ENCODE measurements around the gene CNOT4. TPM values are rescaled to one million over a fixed set of nuclear protein-coding genes. Genes with fewer than 3 reads are reported as not detected.
"Not testable (repeated sequence)": the region's sequence is repeated elsewhere in the genome, so short reads cannot be mapped to it uniquely, and the experiment has no call there.

Gene CNOT4
- total RNA-seq, 2 experiments from 2014 or later: 22.1 to 23.3 TPM

GRCh38 chr7:135369405-135369804 is 140.5 kb downstream of the CNOT4 start:
- H3K9me3 Mint-ChIP-seq (ENCODE audit: insufficient read depth): no peaks in the 10 kb centered on the region
- no peak for DNase-seq
- H3K27ac Mint-ChIP-seq: no peak overlapping the region

GRCh38 chr7:135368416-135369186 is 141.3 kb downstream of the CNOT4 start:
- Mint-ChIP-seq H3K36me3 (ENCODE audit: low read depth) (peaks cover 5% of the 10 kb centered on the region), H3K27ac (no peak overlapping the region), H3K4me3 (no peak overlapping the region), H3K27me3 (ENCODE audit: low read depth) (no peaks in the 10 kb centered on the region), H3K4me1 (ENCODE audit: low read depth) (peaks cover 3% of the 10 kb centered on the region), H3K9me3 (ENCODE audit: insufficient read depth) (no peaks in the 10 kb centered on the region)
- ChIA-PET POLR2A (no interaction called here), CTCF (no interaction called here)
- DNase-seq (no peak), ATAC-seq (no peak)

More at GRCh38 chr7:135369405-135369804, 140.5 kb downstream of the CNOT4 start:
- H3K4me3 Mint-ChIP-seq: no peak overlapping the region
- no peak for ATAC-seq
- ChIA-PET CTCF (no interaction called here), POLR2A (no interaction called here)
- peaks cover 3% of the 10 kb centered on the region for H3K36me3 Mint-ChIP-seq (ENCODE audit: low read depth)
- peaks cover 3% of the 10 kb centered on the region for H3K4me1 Mint-ChIP-seq (ENCODE audit: low read depth)
- no peaks in the 10 kb centered on the region for H3K27me3 Mint-ChIP-seq (ENCODE audit: low read depth)

- Mint-ChIP-seq H3K36me3 (ENCODE audit: low read depth) (peaks cover 18% of the 10 kb centered on the region), H3K4me3 (no peak overlapping the region), H3K27me3 (ENCODE audit: low read depth) (no peaks in the 10 kb centered on the region), H3K9me3 (ENCODE audit: insufficient read depth) (no peaks in the 10 kb centered on the region), H3K27ac (no peak overlapping the region), H3K4me1 (ENCODE audit: low read depth) (peaks cover 3% of the 10 kb centered on the region)
- no peak for DNase-seq
- ChIA-PET CTCF (no interaction called here), POLR2A (no interaction called here)
- no peak for ATAC-seq
These were observed 142.9 kb downstream of the CNOT4 start for GRCh38 chr7:135366843-135367508.

GRCh38 chr7:135365721-135366120 is 144.2 kb downstream of the CNOT4 start:
- POLR2A ChIA-PET: no interaction called here
- no peaks in the 10 kb centered on the region for H3K9me3 Mint-ChIP-seq (ENCODE audit: insufficient read depth)
- peaks cover 3% of the 10 kb centered on the region for H3K4me1 Mint-ChIP-seq (ENCODE audit: low read depth)
- peaks cover 22% of the 10 kb centered on the region for H3K36me3 Mint-ChIP-seq (ENCODE audit: low read depth)
- no peak overlapping the region for H3K4me3 Mint-ChIP-seq
- no peak overlapping the region for H3K27ac Mint-ChIP-seq
- CTCF ChIA-PET: no interaction called here
- no peaks in the 10 kb centered on the region for H3K27me3 Mint-ChIP-seq (ENCODE audit: low read depth)
- DNase-seq: no peak
- ATAC-seq: no peak

DNA sequence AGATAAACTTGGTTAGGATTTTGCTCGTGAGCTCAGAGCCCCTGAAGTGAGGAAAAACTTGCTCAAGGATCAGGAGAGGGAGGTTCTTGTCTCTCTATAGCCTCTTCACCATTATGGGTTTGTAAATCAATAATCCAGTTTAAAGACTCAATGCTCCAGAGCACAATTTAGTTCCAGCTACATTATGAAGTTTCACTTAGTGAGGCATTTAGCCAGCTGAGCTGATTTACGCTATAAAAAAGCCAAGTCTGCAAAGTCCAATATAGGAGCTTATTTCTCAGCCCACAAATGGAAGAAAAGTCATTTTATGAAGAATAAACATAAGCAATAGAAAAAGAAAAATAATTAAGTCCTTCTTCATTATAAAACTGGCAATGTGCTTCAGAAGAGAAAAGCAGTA is 145.7 kb downstream of the CNOT4 start:
- H3K27me3 Mint-ChIP-seq (ENCODE audit: low read depth): no peaks in the 10 kb centered on the region
- DNase-seq (no peak), ATAC-seq (no peak)
- H3K36me3 Mint-ChIP-seq (ENCODE audit: low read depth): peaks cover 19% of the 10 kb centered on the region
- no peak overlapping the region for H3K4me3 Mint-ChIP-seq
- H3K27ac Mint-ChIP-seq: no peak overlapping the region
- ChIA-PET POLR2A (no interaction called here), CTCF (interaction anchor here (1.7 kb wide), 1 partner anchor 90 kb away, joined by 3 read pairs; no protein-coding TSS in a partner anchor)
- H3K4me1 Mint-ChIP-seq (ENCODE audit: low read depth): no peaks in the 10 kb centered on the region
- H3K9me3 Mint-ChIP-seq (ENCODE audit: insufficient read depth): no peaks in the 10 kb centered on the region

GRCh38 chr7:135362871-135363270 is 147.0 kb downstream of the CNOT4 start:
- Mint-ChIP-seq H3K9me3 (ENCODE audit: insufficient read depth) (no peaks in the 10 kb centered on the region), H3K36me3 (ENCODE audit: low read depth) (peaks cover 19% of the 10 kb centered on the region), H3K27ac (no peak overlapping the region), H3K4me3 (no peak overlapping the region), H3K27me3 (ENCODE audit: low read depth) (no peaks in the 10 kb centered on the region), H3K4me1 (ENCODE audit: low read depth) (no peaks in the 10 kb centered on the region)
- ATAC-seq (no peak), DNase-seq (no peak)
- ChIA-PET POLR2A (no interaction called here), CTCF (interaction anchor here (1.7 kb wide), 1 partner anchor 88 kb away, joined by 3 read pairs; no protein-coding TSS in a partner anchor)

DNA sequence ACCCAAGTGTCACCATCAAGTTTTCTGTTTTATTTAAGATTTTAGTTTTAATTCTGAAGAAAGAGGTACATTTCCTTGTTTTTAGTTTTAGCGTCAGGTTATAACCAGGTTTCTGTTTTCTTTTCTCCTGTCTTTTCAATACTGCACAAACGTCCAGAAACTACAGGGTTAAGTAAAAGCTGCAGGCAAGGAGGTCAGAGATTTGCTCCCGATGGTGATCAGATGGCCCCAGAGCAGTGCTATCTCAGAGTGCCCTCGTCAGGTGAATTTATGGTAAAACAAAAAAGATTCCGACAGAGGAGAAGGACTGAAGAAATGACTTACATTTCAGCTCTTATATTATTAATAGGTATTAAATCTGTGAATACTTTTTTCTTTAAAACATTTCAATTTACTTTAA is 148.1 kb downstream of the CNOT4 start:
- CTCF ChIA-PET: no interaction called here
- peaks cover 3% of the 10 kb centered on the region for H3K27me3 Mint-ChIP-seq (ENCODE audit: low read depth)
- no peak for ATAC-seq
- DNase-seq: no peak
- H3K4me3 Mint-ChIP-seq: no peak overlapping the region
- no peaks in the 10 kb centered on the region for H3K9me3 Mint-ChIP-seq (ENCODE audit: insufficient read depth)
- H3K27ac Mint-ChIP-seq: no peak overlapping the region
- H3K36me3 Mint-ChIP-seq (ENCODE audit: low read depth): peaks cover 19% of the 10 kb centered on the region
- H3K4me1 Mint-ChIP-seq (ENCODE audit: low read depth): peaks cover 2% of the 10 kb centered on the region
- POLR2A ChIA-PET: no interaction called here

- CTCF ChIA-PET: interaction anchor here (1.2 kb wide), 1 partner anchor 78 kb away, joined by 4 read pairs; no protein-coding TSS in a partner anchor
- Mint-ChIP-seq H3K27ac (no peak overlapping the region), H3K27me3 (ENCODE audit: low read depth) (peaks cover 7% of the 10 kb centered on the region), H3K9me3 (ENCODE audit: insufficient read depth) (no peaks in the 10 kb centered on the region), H3K4me1 (ENCODE audit: low read depth) (peaks cover 2% of the 10 kb centered on the region), H3K36me3 (ENCODE audit: low read depth) (peaks cover 19% of the 10 kb centered on the region), H3K4me3 (no peak overlapping the region)
- POLR2A ChIA-PET: no interaction called here
- no peak for ATAC-seq
- no peak for DNase-seq
These were observed 150.3 kb downstream of the CNOT4 start for GRCh38 chr7:135359615-135360014.

- H3K4me1 Mint-ChIP-seq (ENCODE audit: low read depth): peaks cover 2% of the 10 kb centered on the region
- no peaks in the 10 kb centered on the region for H3K36me3 Mint-ChIP-seq (ENCODE audit: low read depth)
- CTCF ChIA-PET: interaction anchor here (0.6 to 1.6 kb wide), 2 partner anchors 82 to 399 kb away, joined by 3 to 4 read pairs; no protein-coding TSS in a partner anchor
- H3K9me3 Mint-ChIP-seq (ENCODE audit: insufficient read depth): no peaks in the 10 kb centered on the region
- H3K27me3 Mint-ChIP-seq (ENCODE audit: low read depth): peaks cover 11% of the 10 kb centered on the region
- H3K4me3 Mint-ChIP-seq: no peak overlapping the region
- POLR2A ChIA-PET: no interaction called here
- DNase-seq: no peak
- no peak overlapping the region for H3K27ac Mint-ChIP-seq
- no peak for ATAC-seq
These were observed 154.4 kb downstream of the CNOT4 start for GRCh38 chr7:135355377-135356048.

GRCh38 chr7:135353832-135354231 is 156.1 kb downstream of the CNOT4 start:
- CTCF ChIA-PET: interaction anchor here (1.8 kb wide), 1 partner anchor 80 kb away, joined by 3 read pairs; no protein-coding TSS in a partner anchor
- peaks cover 11% of the 10 kb centered on the region for H3K27me3 Mint-ChIP-seq (ENCODE audit: low read depth)

GRCh38 chr7:135352285-135352684 is 157.6 kb downstream of the CNOT4 start:
- Mint-ChIP-seq H3K4me1 (ENCODE audit: low read depth) (peaks cover 2% of the 10 kb centered on the region), H3K9me3 (ENCODE audit: insufficient read depth) (no peaks in the 10 kb centered on the region), H3K27ac (no peak overlapping the region), H3K36me3 (ENCODE audit: low read depth) (no peaks in the 10 kb centered on the region), H3K4me3 (no peak overlapping the region), H3K27me3 (ENCODE audit: low read depth) (peaks cover 9% of the 10 kb centered on the region)
- DNase-seq: no peak
- CTCF ChIA-PET: no interaction called here
- no peak for ATAC-seq
- POLR2A ChIA-PET: no interaction called here

More at GRCh38 chr7:135353832-135354231, 156.1 kb downstream of the CNOT4 start:
- no peaks in the 10 kb centered on the region for H3K9me3 Mint-ChIP-seq (ENCODE audit: insufficient read depth)
- no peak for ATAC-seq
- no peak overlapping the region for H3K27ac Mint-ChIP-seq
- POLR2A ChIA-PET: no interaction called here
- H3K4me1 Mint-ChIP-seq (ENCODE audit: low read depth): peaks cover 2% of the 10 kb centered on the region
- H3K36me3 Mint-ChIP-seq (ENCODE audit: low read depth): no peaks in the 10 kb centered on the region
- DNase-seq: no peak
- H3K4me3 Mint-ChIP-seq: no peak overlapping the region

- POLR2A ChIA-PET; H3K27me3 Mint-ChIP-seq (ENCODE audit: low read depth); H3K27ac Mint-ChIP-seq; ATAC-seq; H3K36me3 Mint-ChIP-seq (ENCODE audit: low read depth); H3K4me1 Mint-ChIP-seq (ENCODE audit: low read depth); H3K9me3 Mint-ChIP-seq (ENCODE audit: insufficient read depth); H3K4me3 Mint-ChIP-seq; DNase-seq; CTCF ChIA-PET: not testable (repeated sequence)
These were observed 158.8 kb downstream of the CNOT4 start for GRCh38 chr7:135351070-135351469.
